LNCAP (cell line): ENCODE data around the gene ACTL7B.

Source experiments
- TF ChIP-seq, protein P1 (sequence below): fragments of 450-650 bp; IDR thresholded peaks from 2 replicates; pipeline ENCODE4 v1.5.1; 2017; ENCODE audit warnings: mild to moderate bottlenecking

The ACTL7B gene

DNA sequence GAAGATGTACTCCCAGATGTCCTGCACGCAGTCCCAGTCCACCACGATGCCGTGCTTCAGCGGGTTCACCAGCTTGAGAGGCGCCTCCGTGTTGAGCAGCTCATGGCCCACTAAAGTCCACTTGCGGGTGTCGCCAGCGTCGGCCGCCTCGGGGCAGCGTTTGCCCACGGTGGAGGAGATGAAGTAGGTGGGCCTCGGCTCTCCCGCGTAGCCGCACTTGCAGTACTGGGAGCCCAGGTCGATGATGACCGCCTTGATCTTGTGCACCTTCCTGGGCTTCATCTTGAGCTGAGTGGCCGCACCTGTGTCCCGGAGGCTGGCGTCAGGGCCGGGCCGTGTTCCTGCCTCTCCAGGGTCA lies 278 bp downstream of the ACTL7B start:
- TF ChIP-seq, protein P1, sequence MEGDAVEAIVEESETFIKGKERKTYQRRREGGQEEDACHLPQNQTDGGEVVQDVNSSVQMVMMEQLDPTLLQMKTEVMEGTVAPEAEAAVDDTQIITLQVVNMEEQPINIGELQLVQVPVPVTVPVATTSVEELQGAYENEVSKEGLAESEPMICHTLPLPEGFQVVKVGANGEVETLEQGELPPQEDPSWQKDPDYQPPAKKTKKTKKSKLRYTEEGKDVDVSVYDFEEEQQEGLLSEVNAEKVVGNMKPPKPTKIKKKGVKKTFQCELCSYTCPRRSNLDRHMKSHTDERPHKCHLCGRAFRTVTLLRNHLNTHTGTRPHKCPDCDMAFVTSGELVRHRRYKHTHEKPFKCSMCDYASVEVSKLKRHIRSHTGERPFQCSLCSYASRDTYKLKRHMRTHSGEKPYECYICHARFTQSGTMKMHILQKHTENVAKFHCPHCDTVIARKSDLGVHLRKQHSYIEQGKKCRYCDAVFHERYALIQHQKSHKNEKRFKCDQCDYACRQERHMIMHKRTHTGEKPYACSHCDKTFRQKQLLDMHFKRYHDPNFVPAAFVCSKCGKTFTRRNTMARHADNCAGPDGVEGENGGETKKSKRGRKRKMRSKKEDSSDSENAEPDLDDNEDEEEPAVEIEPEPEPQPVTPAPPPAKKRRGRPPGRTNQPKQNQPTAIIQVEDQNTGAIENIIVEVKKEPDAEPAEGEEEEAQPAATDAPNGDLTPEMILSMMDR = no peak

- TF ChIP-seq, protein P1 = no peak
These were observed 901 bp downstream of the ACTL7B start for GRCh38 chr9:108854641-108855528.

- TF ChIP-seq, protein P1 = no peak
These were observed 1.7 kb downstream of the ACTL7B start for GRCh38 chr9:108854094-108854493.

GRCh38 chr9:108852079-108852478 lies 3.7 kb downstream of the ACTL7B start:
- TF ChIP-seq, protein P1 = no peak

GRCh38 chr9:108851138-108851537 lies 4.6 kb downstream of the ACTL7B start:
- TF ChIP-seq, protein P1 = no peak

DNA sequence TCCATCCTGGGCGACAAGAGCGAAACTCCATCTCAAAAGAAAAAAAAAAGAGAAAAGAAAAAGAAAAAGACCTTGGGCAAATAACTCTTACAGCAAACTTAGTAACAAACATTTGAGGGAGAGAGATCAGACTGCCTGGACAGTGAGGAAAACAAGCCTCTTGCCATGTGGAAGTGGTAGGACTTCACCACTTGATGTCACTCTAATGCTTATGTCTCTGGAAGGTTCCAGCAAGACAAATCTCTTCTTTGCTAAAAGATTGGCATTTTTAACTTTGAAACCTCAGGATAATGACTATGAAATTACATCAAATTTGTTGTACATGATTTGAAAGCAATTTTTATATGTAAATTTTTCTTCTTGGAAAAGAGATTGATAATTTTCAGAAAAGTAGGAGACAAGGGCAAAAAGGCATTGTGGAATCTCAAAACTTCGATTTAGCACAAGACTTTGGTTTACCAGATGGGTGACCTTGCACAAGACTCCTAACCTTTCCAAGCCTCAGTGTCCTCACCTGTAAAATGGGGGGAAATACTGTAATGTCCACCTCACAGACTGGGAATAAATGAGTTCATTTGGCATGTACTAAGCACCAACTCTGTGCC lies 5.4 kb downstream of the ACTL7B start:
- TF ChIP-seq, protein P1 = peak; percentile 60

DNA sequence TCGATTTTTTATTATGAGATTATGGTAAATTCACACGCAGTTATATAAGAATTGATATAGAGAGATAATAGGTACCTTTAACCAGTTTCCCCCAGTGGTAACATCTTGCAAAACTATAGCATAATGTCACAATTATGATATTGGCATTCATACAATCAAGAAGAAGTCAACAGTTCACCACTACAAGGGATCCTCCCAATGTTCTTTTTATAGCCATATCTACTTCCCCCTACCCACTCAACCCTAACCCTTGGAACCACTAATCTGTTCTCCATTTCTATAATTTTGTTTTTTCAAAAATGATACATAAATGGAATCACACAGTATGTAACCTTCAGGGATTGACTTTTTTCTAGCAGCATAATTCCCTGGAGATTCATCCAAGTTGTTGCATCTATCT lies 9.8 kb downstream of the ACTL7B start:
- TF ChIP-seq, protein P1 = no peak
